H1 (cell line): Measurements from ENCODE around the gene CAMKK2. TPM values are rescaled to one million over a fixed set of nuclear protein-coding genes. Genes with fewer than 3 reads are reported as not detected.

Experiments used
- CTCF ChIA-PET: fragments of 300-600 bp; sonication (Branson Sonifier 250); formaldehyde crosslinking; loops from one replicate; lab custom pipeline; 2021; ENCODE audit not compliant: partially characterized antibody; lab: Charles Lee
- POLR2A ChIA-PET: fragments of 300-600 bp; sonication (Branson Sonifier 250); formaldehyde crosslinking; loops from one replicate; lab custom pipeline; 2021; ENCODE audit warnings: inconsistent platforms; ENCODE audit not compliant: partially characterized antibody; lab: Charles Lee
- DNase-seq, 2 experiments: peaks; one replicate each; pipeline versions ENCODE4 v3.0.0 to v3.0.0-alpha.2; 2010 to 2022; ENCODE audit warnings: low spot score in 2 of 2, low read depth in 1 of 2, mixed read lengths in 1 of 2
- FAIRE-seq: peaks from 2 replicates; lab custom pipeline; 2011; peaks lifted over from hg19 to GRCh38; lab: Jason Lieb, UNC
- H2AFZ ChIP-seq: 2 replicates; pipeline ENCODE4 v1.8.1; 2012; ENCODE audit warnings: low read length, inconsistent platforms
- H2AK5ac ChIP-seq: 2 replicates; pipeline ENCODE4 v1.6.1; 2013; ENCODE audit warnings: low read depth, low read length
- H2BK120ac ChIP-seq: replicated peaks from 2 replicates; pipeline ENCODE3; 2013; ENCODE audit warnings: low read depth, low read length, inconsistent platforms
- H2BK12ac ChIP-seq: 2 replicates; pipeline ENCODE4 v1.6.1; 2013; ENCODE audit warnings: low read depth, low read length
- H2BK15ac ChIP-seq: 2 replicates; pipeline ENCODE4 v1.6.1; 2013; ENCODE audit warnings: low read length
- H2BK20ac ChIP-seq: 2 replicates; pipeline ENCODE4 v1.6.1; 2013; ENCODE audit warnings: low read length
- H2BK5ac ChIP-seq: 2 replicates; pipeline ENCODE4 v1.6.1; 2013; ENCODE audit warnings: low read depth, low read length
- H3K14ac ChIP-seq: 2 replicates; pipeline ENCODE4 v1.6.1; 2013; ENCODE audit warnings: inconsistent platforms; ENCODE audit not compliant: insufficient read length
- H3K18ac ChIP-seq: 2 replicates; pipeline ENCODE4 v1.6.1; 2013; ENCODE audit warnings: low read length; ENCODE audit errors: extremely low read depth
- H3K23ac ChIP-seq: 2 replicates; pipeline ENCODE4 v1.6.1; 2013; ENCODE audit warnings: inconsistent platforms; ENCODE audit not compliant: insufficient read length
- H3K23me2 ChIP-seq: 2 replicates; pipeline ENCODE4 v1.6.1; 2013; ENCODE audit warnings: low read depth, low read length
- H3K27ac ChIP-seq: 2 replicates; pipeline ENCODE4 v1.6.1; 2011; ENCODE audit warnings: low read depth, low read length, inconsistent platforms
- H3K27me3 ChIP-seq, 4 experiments: replicated peaks in 1 of 4; 1 replicate in 1 of 4; 2 replicates in 3 of 4; pipeline versions ENCODE4 v1.6.1 to v1.8.1; 2011 to 2013; ENCODE audit warnings: low read length in 3 of 4, mild to moderate bottlenecking in 3 of 4, inconsistent platforms in 2 of 4, mixed read lengths in 2 of 4, moderate library complexity in 1 of 4; ENCODE audit not compliant: control insufficient read depth in 3 of 4, insufficient read depth in 3 of 4; ENCODE audit errors: extremely low read depth in 1 of 4
- H3K36me3 ChIP-seq, 4 experiments: 2 replicates each; pipeline versions ENCODE4 v1.6.1 to v1.8.1; 2011 to 2013; ENCODE audit warnings: mild to moderate bottlenecking in 4 of 4, low read length in 3 of 4, moderate library complexity in 2 of 4, control low read depth in 1 of 4, inconsistent platforms in 1 of 4; ENCODE audit not compliant: insufficient read depth in 4 of 4, control insufficient read depth in 2 of 4
- H3K4ac ChIP-seq: replicated peaks from 2 replicates; pipeline ENCODE3; 2013; ENCODE audit warnings: low read length, low read depth, mixed read lengths, inconsistent platforms; ENCODE audit not compliant: insufficient read length
- H3K4me1 ChIP-seq, 4 experiments: replicated peaks in 1 of 4; 1 replicate in 1 of 4; 2 replicates in 3 of 4; pipeline versions ENCODE4 v1.6.1 to v1.8.1; 2011 to 2013; ENCODE audit warnings: low read length in 3 of 4, inconsistent platforms in 2 of 4, mixed read lengths in 1 of 4; ENCODE audit not compliant: insufficient read depth in 4 of 4, control insufficient read depth in 3 of 4
- H3K4me2 ChIP-seq, 2 experiments: 2 replicates each; pipeline versions ENCODE4 v1.6.1 to v1.8.1; 2011 to 2013; ENCODE audit warnings: low read depth in 2 of 2, low read length in 2 of 2, control low read depth in 1 of 2, inconsistent platforms in 1 of 2, mild to moderate bottlenecking in 1 of 2; ENCODE audit not compliant: insufficient read depth in 1 of 2
- H3K4me3 ChIP-seq, 4 experiments: fragments of 200-600, 300-600 bp in 1 of 4; sonication (generic), shearing (Covaris generic), sonication (Bioruptor Twin) in 1 of 4; 2 replicates each; pipeline versions ENCODE4 v1.5.1 to v1.8.1; 2011 to 2016; ENCODE audit warnings: low read length in 4 of 4, low read depth in 3 of 4, control low read depth in 2 of 4, inconsistent platforms in 2 of 4, mild to moderate bottlenecking in 2 of 4, mixed read lengths in 1 of 4, moderate library complexity in 1 of 4; ENCODE audit not compliant: insufficient read depth in 2 of 4; ENCODE audit errors: extremely low read depth in 1 of 4
- H3K56ac ChIP-seq: replicated peaks from 2 replicates; pipeline ENCODE3; 2013; ENCODE audit warnings: low read depth, mild to moderate bottlenecking, mixed read lengths, low read length, inconsistent platforms; ENCODE audit not compliant: insufficient read length
- H3K79me1 ChIP-seq: 2 replicates; pipeline ENCODE4 v1.6.1; 2013; ENCODE audit warnings: low read depth, low read length, control low read depth
- H3K79me2 ChIP-seq, 2 experiments: 2 replicates each; pipeline versions ENCODE4 v1.6.1 to v1.8.1; 2012 to 2013; ENCODE audit warnings: low read length in 2 of 2, mild to moderate bottlenecking in 2 of 2, inconsistent platforms in 1 of 2; ENCODE audit not compliant: insufficient read depth in 2 of 2, control insufficient read depth in 1 of 2
- H3K9ac ChIP-seq, 4 experiments: replicated peaks in 1 of 4; 1 replicate in 1 of 4; 2 replicates in 3 of 4; pipeline versions ENCODE4 v1.6.1 to v1.8.1; 2011 to 2013; ENCODE audit warnings: low read depth in 3 of 4, low read length in 3 of 4, control low read depth in 2 of 4, mild to moderate bottlenecking in 2 of 4, moderate library complexity in 2 of 4, inconsistent platforms in 1 of 4; ENCODE audit errors: extremely low read depth in 1 of 4
- H3K9me3 ChIP-seq, 2 experiments: 2 replicates each; pipeline versions ENCODE4 v1.6.1 to v1.8.1; 2012 to 2013; ENCODE audit warnings: mild to moderate bottlenecking in 2 of 2, moderate library complexity in 2 of 2, control low read depth in 1 of 2, inconsistent platforms in 1 of 2, low read depth in 1 of 2, low read length in 1 of 2, mixed read lengths in 1 of 2; ENCODE audit not compliant: insufficient read depth in 2 of 2
- H4K20me1 ChIP-seq, 2 experiments: replicated peaks in 1 of 2; 2 replicates each; pipeline versions ENCODE3 to v1.8.1; 2011 to 2013; ENCODE audit warnings: inconsistent platforms in 2 of 2, low read length in 2 of 2, mild to moderate bottlenecking in 1 of 2; ENCODE audit not compliant: insufficient read depth in 2 of 2, control insufficient read depth in 1 of 2
- H4K5ac ChIP-seq: 2 replicates; pipeline ENCODE4 v1.6.1; 2013; ENCODE audit warnings: low read length, low read depth, mixed read lengths, inconsistent platforms; ENCODE audit not compliant: insufficient read length
- H4K8ac ChIP-seq: 2 replicates; pipeline ENCODE4 v1.8.0; 2013; ENCODE audit warnings: mild to moderate bottlenecking, moderate library complexity, low read length, inconsistent platforms; ENCODE audit not compliant: insufficient read depth; ENCODE audit errors: extremely low read depth
- H4K91ac ChIP-seq: replicated peaks from 2 replicates; pipeline ENCODE3; 2013; ENCODE audit warnings: low read length, mixed read lengths, inconsistent platforms; ENCODE audit not compliant: insufficient read length
- EP300 ChIP-seq, 2 experiments: IDR thresholded peaks; 1 replicate in 1 of 2; 2 replicates in 1 of 2; pipeline ENCODE4 v1.6.1; 2011 to 2012; ENCODE audit warnings: low read depth in 2 of 2, low read length in 2 of 2, mild to moderate bottlenecking in 2 of 2, borderline replicate concordance in 1 of 2, inconsistent platforms in 1 of 2, moderate library complexity in 1 of 2
- GABPA ChIP-seq: IDR thresholded peaks from 2 replicates; pipeline ENCODE4 v1.6.1; 2011; ENCODE audit warnings: mild to moderate bottlenecking, low read length, moderate library complexity, borderline replicate concordance; ENCODE audit not compliant: insufficient read depth
- HDAC6 ChIP-seq: IDR thresholded peaks from one replicate; pipeline ENCODE4 v1.7.1; 2012; ENCODE audit warnings: low read depth, mild to moderate bottlenecking, inconsistent platforms, low read length, moderate library complexity
- WGBS, 2 experiments: shearing (Covaris generic) in 1 of 2; methylation state at CpG; one replicate each; pipeline versions ENCODE4 v1.1.6 to v1.1.7; 2013 to 2015; ENCODE audit warnings: low lambda C conversion rate in 2 of 2, mixed read lengths in 2 of 2, inconsistent platforms in 1 of 2, low coverage in 1 of 2, missing lambda C conversion rate in 1 of 2; ENCODE audit not compliant: insufficient replicate concordance in 2 of 2, insufficient coverage in 1 of 2, insufficient read length in 1 of 2; ENCODE audit errors: extremely low coverage in 1 of 2, missing lambda C conversion rate in 1 of 2; 5-methylcytosine and 5-hydroxymethylcytosine counted together
- polyA plus RNA-seq, 7 experiments: library from polyadenylated mRNA; depleted of rRNA in 3 of 7; stranded (reverse) in 5 of 7; unstranded in 2 of 7; fragments of >200 nt in 5 of 7; fragments of 200-250 nt in 2 of 7; gene quantifications; 1 replicate in 5 of 7; 2 replicates in 1 of 7; 4 replicates in 1 of 7; pipeline versions ENCODE4 v1.2.1 to v1.2.3, GENCODE V29; 2011 to 2013; ENCODE audit warnings: missing spikeins in 2 of 7, mixed read lengths in 2 of 7
- total RNA-seq: library from RNA; stranded (reverse); fragmentation: NEBNext Ultra II Directional; extraction: Animal tissue kit (Norgen Biotek cat#: 25700); gene quantifications from 2 replicates; pipeline ENCODE4 v1.2.1, GENCODE V29; 2021

CAMKK2 gene
- total and polyA plus RNA-seq, 2 of the 8 experiments (the other 6 are each of a cell fraction or from before 2014, with no cell fraction given) = 29.6 to 30.6 TPM

- Histone ChIP-seq H2BK120ac (no peak overlapping the region), H3K27me3 (no peaks in the 10 kb centered on the region), H3K9me3 (no peaks in the 10 kb centered on the region), H3K4me3 (no peak overlapping the region), H3K4ac (no peak overlapping the region), H3K9ac (no peak overlapping the region), H3K56ac (no peak overlapping the region), H4K5ac (no peak overlapping the region), H3K4me2 (no peak overlapping the region), H2BK5ac (no peak overlapping the region), H3K14ac (no peak overlapping the region), H3K23ac (no peak overlapping the region), H3K4me1 (no peaks in the 10 kb centered on the region), H4K20me1 (no peaks in the 10 kb centered on the region), H2AFZ (no peak overlapping the region), H4K91ac (no peak overlapping the region), H2BK15ac (no peak overlapping the region), H3K23me2 (no peaks in the 10 kb centered on the region; the same call in 1 of the 2 replicates), H3K79me1 (no peaks in the 10 kb centered on the region), H3K79me2 (no peaks in the 10 kb centered on the region), H3K36me3 (peaks cover 9 to 36% (median 31%) of the 10 kb centered on the region in 4 experiments), H2BK20ac (no peak overlapping the region), H4K8ac (no peak overlapping the region; the same call in 1 of the 2 replicates), H2AK5ac (no peak overlapping the region), H3K18ac (no peak overlapping the region), H3K27ac (no peak overlapping the region), H2BK12ac (no peak overlapping the region)
- DNase-seq = no peak
- POLR2A ChIA-PET = interaction anchor here (0.6 kb wide), 1 partner anchor 148 kb away, joined by 4 read pairs; no protein-coding TSS in a partner anchor
- no peak for FAIRE-seq
- WGBS, 2 experiments = 93% methylated on average over 15 of the region's 15 CpGs; no CpG with 5 or more reads in 1 of the 2 experiments
- TF ChIP-seq EP300 (IDR thresholded peaks at IDR 0.05; ENCODE audit: borderline replicate concordance in 1 of 2, low read depth in 2 of 2, low read length in 2 of 2) (no peak), HDAC6 (no peak), GABPA (no peak)
- CTCF ChIA-PET = interaction anchor here (1.0 kb wide), 1 partner anchor 10 kb away, joined by 3 read pairs; no protein-coding TSS in a partner anchor
Observed at GRCh38 chr12:121253638-121254335, 42.7 kb downstream of the CAMKK2 start.
